Midbrain (tissue), 1 donor: ENCODE measurements around the gene ST7.
"Not testable (repeated sequence)": the region's sequence is repeated elsewhere in the genome, so short reads cannot be mapped to it uniquely, and the experiment has no call there.

Experiments
- DNase-seq: peaks from one replicate; lab custom pipeline; 2025; lab: John Stamatoyannopoulos, UW

The ST7 gene

DNA sequence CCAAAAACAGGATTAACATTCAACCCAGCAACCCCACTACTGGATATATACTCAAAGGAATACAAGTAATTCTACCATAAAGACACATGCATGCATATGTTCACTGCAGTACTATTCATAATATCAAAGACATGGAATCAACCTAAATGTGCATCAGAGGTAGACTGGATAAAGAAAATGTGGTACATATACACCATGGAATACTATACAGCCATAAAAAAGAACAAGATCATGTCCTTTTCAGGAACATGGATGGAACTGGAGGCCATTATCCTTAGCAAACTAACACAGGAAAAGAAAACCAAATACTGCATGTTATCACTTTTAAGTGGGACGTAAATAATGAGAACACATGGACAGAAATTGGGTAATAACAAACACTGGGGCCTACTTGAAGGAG is 77.5 kb downstream of the ST7 start:
- not testable (repeated sequence) for DNase-seq

DNA sequence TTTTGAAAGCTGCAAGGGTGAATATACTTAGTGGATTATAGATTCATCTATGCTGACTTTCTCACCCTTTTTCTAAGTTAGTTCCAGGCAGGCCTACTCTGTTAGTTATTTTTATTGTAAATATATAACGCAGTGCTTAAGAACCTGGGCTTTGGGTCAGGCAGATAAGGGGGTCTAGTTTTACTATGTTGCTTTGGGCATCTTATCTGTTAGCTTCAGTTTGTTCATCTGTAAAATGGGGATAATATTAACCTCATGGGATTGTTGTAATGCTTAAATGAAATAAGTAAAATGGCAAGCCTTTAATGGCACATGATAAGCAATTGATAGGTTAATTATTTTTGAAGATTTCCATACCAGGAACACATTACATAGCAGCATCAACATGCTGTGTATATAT is 79.5 kb downstream of the ST7 start:
- DNase-seq = no peak

DNA sequence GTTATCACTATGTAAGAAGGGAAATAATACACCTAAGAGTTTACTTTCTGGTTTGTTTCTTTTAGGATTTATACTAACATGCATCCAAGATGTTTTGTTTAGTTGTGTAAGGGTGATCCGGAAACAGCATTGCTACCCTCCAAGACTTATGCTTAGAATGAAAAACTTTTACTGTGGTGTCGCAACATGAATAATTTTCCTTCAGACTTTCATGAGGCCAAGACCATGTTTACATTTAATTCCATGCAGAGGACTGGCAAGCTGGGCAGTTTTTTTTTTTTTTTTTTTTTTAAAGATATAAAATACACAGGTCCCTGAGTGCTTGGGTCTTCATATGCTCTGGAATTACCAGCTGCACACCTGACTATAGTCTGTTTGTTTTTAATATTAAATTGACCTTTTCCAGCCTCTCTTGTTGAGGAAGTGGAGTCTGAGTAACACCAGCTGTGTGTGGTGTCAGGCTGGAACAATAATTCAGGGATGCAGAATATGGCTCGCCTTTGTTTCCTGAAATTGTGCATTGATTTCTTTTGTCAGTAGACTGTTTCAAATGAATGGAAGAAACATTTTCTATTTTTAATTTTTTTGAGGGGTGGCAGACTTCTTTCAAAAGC is 81.7 kb downstream of the ST7 start:
- no peak for DNase-seq

DNA sequence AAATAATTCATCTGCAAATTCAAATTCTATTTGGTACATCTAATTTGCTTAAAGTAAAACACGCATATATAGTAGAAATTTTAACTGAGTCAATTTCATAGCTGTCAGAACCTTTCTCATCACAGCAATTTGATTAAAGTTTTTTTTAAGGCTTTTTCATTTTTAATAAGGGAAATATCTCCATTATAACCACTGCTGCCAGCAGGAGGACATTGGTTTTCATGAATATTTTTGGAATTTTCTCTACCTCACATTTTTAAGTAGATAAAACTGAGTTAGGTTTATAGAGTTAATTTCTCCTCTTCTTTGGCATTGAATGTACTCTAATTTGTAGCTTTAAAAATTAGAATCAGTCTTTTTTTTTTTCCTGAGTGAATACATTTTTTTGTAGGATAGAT is 82.2 kb downstream of the ST7 start:
- no peak for DNase-seq

DNA sequence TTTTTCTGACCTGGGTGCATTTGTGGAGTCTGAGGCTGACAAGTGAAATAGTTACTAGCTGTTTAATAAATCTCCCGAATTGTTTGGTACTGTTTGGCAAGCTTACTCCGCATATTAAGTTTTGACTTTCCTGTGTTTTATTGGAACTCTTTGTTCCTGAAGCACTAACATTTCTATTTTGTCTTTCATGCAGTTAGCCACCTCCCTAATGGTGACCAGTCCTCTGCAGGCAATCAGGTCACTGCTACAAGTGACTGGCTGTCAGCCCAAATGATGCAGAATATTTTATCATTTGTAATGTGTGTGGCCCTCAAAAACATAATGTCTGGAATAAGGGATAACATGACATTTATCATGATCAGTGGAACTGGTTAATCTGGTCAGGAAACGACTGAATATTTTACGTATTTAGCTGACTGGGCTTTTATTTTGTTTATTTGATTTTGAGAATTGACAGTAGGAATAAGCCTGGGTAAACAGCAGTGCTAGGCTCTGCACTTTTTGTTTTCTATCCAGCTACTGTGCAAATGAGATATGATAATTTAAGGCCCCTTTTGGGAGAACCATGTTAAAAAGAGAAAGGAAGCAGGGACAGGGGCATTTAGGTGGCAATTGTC is 82.9 kb downstream of the ST7 start:
- DNase-seq = no peak

DNA sequence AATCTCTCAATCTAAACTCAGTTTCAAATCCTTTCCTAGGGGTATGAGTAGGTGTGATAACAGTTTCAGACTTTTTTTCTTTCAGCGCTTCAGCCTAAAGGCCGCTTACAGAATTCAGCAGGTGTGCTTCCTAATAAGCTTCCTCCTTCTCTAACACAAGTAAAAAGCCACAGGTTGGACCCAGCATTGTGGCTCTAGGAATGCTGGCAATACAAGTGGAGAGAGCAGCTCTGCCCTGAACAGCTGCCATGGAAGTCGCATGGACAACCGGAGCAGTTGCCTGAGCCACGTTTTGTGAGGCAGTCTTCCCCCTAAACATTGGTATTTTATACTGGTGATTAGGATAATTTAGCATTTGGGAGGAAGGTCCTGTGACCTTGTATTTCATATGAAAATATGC is 83.5 kb downstream of the ST7 start:
- DNase-seq = no peak

DNA sequence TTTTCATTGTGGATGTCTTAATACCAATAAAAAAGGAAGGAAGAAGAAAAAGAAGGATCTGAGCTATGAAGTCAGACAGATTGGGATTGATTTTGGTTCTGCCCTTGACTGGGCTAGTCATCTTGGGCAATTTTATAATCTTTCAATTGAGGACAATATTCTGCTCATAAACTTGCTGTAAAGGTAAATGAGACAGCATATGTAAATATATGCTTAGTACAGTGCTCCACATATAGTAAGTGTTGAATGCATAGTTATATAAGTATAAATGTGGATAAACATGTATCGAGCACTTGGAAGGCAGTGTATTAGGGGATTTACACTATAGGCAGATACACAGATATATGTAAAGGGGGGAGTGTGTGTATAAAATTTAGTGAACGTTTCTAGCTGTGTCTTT is 85.1 kb downstream of the ST7 start:
- DNase-seq = no peak

DNA sequence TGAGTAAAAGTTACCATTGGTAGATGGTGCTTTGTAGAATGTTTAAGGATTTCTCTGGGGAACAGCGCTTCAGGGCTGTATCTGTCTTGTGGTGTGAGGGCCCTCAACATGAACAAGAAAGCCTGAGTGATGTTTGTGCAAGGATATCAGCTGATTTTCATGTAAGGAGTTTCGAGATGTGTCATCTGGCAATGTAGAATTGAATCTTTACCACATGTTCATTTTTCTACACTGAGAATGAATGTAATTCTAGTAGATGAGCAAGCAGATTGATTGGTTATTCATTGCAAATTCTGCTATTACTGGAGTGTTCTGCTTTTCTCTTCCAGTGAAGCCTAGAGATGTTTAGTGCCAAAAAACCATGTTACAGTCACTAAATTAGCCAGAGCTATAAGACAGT is 87.7 kb downstream of the ST7 start:
- no peak for DNase-seq

DNA sequence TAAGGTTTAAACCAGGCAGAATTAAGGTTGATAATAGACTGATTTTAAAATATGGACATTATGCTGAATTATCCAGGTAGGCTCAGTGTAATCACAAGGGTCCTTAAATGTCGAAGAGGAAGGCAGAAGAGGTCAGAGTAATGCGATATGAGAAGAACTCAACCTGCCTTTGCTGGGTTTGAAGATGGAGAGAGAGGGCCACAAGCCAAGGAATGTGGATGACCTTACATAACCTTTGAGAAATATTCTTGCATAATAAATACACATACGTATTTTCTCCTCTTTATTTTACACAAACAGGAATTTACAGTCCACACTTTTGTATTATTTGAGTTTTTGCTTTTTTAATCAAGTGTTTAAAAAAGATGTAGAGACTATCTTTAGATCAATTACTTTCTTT is 88.5 kb downstream of the ST7 start:
- no peak for DNase-seq

DNA sequence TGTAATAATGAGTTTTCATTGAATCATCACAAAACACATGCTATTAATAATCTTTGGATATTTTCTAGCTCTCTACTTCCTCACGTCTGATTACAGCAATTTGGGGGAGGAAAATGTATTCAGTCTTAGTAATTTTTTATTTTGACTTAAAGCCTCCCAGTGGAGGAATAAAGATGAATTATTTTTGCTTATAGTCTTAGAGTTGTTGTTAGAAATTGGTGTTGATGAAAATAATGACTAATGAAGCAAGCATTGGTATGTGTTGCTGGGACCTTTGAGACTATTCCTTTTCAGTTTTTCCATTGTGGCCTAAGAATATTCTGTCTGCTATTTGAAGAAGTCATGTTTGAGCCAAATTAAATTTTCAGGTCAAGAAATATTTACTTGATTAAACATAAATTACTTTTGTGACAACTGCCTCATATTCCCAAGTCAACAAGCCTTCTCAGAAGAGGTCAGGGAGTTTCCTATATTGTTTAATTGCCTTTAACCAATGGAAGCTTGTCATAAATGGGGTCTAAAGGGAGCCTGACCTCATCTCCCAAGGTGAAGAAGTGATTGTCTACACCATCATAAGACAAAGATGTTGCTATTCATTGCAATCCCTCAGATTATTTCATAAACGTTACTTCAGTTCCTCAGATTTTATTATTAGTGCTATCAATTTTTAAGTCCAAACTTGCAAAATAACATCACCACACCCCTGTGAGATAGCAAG is 90.0 kb downstream of the ST7 start:
- no peak for DNase-seq

DNA sequence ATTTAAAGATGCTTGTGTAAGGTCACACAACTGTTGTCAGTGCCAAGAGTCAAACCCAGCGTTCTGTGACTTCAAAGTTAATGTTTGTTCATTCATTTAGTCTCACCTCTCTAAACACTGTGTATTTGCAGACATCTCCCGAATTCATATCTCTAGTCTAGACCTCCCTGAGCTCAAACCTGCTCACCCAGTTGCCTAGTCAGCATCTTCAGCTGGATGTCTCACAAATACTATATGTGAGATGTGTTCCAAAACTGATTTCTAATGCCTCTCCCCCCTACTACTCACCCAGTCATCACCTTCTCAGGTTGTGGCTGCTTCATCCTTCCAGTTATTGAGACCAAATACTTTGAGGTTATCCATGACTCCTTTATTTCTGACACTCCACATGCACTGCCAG is 91.4 kb downstream of the ST7 start:
- no peak for DNase-seq

DNA sequence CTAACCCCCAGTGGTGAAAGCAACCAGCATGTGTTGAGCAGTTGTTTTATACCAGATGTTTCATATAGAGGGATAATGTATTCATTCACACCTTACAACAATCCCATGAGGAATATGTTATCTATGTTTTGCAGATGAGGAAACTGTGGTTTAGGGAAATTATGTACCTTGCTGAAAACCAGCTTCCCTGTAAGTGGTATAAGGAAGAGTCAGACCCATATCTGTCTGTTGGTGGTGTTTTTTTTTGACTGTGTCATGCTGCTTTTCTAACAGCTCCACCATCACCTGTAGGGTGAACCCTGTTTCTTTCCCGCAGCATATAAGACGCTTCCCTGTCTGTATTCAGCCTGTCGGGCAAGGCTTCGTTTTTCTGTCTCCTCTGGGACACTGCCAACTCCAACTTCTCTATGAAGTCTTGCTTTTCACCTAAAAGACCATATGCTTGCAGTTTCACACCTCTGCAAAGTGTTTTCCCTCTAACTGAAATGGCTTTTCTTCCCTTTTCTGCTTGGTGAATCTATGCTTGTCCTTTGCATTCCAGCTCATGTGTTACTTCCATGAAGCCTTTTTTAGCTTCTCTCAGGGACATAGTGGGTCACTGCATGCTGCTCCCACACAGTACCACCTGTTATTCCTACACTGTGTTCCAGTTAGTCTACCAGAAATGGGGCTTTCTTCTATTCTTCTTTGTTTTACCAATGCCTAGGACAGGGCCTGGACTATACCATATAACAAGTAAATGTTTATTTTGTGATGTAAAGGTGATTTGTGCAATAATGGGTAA is 92.8 kb downstream of the ST7 start:
- no peak for DNase-seq

DNA sequence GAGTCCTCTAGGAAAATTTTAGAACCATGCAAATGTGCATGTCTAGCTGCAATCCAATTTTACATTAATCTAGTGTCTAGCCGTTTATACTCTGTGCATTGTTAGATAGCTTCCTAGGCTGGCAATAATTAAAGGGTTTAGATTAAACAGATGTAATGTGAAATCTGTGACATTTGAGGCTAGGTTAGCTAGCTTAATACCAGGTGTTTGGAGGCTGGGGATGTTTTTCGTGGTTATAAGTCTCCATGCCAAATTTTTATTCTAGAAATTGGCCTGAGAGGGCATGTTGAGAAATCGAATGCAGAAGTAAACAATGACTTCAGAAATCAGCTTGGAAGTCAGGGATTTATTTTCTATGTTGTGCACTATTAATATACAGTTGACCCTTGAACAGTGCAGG is 94.2 kb downstream of the ST7 start:
- DNase-seq = no peak

DNA sequence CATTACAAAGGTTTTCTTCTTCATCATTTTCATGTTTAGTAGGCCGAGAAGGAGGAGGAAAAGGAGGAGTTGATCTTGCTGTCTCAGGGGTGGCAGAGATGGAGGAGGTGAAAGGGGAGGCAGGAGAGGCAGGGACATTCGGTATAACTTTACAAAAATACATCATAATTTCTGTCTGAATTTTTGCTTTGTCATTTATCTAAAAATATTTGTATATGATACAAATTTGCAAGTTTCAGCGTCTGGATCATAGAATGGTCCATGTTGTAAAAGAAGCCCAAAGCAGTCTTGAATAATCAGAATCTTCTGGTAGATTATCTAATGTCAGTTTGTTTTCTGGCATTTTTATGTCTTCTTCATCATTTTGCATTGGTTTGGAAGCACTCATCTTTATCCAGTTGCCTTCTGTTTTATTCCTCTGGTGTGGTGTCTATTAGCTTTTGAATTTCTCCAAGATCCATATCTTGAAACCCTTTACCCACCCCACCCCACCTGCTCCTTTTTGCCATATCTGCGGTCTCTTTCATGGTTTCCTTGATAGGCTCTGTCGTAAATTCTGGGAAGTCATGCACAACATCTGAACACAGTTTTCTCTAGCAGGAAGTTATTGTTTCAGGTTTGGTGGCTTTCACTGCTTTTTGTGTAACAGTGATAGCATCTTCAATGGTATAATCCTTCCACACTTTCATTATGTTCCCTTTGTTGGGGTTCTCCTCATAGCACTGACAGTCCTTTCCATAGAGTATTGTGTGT is 95.0 kb downstream of the ST7 start:
- DNase-seq = no peak

DNA sequence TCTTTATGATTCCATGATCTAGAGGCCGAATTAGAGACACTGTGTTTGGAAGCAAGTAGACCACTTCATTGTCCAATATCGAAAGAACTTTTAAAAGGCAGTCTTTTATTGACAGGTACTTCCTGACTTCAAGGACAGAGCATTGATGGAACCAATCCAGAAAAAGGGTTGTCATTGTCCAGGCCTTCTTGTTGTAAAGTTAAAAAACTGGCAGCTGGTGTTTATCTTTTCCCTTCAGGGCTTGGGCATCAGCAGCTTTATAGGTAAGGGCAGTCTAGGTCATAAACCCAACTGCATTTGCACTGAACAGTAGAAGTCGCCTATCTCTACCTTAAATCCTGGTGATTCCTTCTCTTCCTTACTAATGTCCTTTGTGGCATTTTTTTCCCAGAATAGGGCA is 95.6 kb downstream of the ST7 start:
- DNase-seq = no peak

DNA sequence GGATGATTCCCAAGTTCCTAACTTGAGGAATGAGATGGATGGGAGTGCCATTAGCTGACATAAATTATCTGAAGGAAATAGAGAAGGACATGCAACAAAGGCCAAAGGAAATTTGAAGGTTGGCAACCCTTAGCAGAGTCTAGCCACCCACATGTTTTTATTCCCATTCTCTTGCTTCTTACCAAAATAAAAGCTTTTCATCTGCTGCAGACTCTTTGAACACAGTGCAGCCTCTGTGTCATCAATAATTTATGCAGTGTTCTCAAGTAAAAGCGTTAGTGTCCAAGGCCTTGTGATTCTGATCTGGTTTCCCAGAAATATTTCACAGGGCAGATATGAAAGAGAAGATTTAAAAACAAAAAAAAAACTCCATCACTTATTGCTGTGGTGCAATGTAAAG is 98.5 kb downstream of the ST7 start:
- DNase-seq = peak; percentile 61

DNA sequence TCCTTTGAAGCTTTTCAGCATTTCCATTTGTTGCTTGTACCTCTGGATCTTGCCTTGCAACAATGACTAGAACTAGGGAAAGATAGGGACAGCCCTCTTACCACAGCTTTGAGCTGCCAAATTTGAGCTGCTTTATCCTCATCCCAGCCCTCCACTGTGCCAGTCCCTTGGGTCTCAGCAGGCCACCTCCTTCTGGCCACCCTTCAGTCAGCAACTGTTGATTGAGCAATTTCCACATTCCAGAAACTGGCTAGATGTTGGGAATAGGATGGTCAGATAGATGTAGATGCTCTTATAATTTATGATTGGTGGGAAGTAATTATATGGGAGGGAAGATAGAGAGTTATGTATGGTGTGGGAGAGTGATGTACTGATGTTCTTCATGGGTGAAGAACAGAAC is 100.1 kb downstream of the ST7 start:
- DNase-seq = no peak

DNA sequence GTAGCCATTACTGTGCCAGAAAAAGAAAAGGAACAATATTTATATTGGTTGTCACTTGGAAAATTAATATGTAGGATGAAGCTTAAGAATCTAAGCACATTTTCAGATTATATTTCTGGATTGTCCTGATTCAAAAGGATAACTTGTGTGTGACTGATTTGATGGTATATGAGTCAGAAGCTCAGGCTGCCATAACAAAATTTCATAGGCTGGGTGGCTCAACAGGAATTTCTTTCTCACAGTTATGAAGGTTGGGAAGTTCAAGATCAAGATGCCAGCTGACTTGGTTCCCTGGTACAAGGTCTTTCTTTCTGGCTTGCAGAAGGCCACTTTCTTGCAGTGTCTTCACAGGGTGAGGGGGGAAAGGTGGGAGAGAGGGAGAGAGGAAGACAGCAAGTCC is 108.5 kb downstream of the ST7 start:
- DNase-seq = no peak

DNA sequence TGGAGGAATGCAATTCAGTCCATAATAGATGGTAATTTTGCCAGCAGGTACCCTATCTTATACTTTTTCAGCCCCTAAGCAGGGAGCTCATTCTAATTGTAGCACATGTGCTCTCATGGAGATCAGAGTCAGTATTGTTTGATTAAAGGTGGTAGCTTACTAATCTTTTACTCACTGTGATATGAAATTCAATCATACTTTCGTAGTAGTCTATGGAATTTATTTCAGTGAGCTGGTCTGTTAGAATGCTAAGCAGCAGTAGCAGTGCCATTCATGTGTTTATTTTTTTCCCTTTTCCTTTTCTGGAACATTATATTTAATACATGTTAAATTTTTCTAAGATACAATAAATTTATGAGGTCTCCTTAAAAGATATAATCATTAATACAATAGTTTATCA is 109.0 kb downstream of the ST7 start:
- no peak for DNase-seq

DNA sequence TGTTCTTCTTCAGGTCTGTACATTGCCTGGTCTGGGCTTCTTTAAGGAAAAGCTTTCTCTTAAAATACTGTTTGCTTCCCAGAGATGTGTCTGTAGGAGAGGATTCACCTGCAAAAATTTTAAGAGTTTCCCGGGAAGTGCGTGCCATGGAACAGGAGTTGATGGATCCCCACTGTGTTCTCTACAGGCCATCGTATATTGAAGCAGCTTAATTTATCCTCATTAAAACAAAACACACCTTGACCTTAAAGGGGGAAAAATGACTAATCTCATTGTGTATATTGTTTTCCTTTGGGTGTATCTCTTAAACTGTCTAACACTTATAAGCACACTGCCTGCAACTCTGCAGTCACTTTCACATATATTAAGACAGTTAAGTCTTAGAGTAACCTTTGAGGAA is 111.4 kb downstream of the ST7 start:
- no peak for DNase-seq

DNA sequence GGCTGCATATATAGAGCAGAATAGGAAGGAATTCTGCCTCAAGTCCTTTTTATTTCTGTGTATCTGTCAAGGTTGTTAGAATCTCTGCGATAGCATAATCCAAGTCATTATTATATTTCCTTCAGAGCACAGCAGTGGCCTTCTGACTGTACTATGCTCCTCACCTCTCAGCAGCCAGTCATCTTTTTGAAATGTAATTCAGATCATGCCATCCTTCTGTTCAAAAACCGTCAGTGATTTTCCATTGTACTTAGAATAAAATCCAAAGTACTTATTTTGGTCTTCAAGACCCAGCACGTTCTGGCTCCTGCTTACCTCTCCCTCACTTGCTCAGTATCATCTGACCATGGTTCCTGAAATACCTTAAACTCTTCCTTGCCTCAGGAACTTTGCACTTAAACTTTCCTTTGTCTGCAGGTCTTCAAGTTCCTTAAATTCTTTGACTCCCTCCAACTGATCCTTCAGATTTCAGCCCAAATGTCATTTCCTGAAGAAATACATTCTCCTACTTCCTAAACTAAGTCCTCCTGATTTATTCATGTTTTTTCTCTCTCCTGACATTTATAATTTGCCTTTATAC is 112.4 kb downstream of the ST7 start:
- DNase-seq = no peak

DNA sequence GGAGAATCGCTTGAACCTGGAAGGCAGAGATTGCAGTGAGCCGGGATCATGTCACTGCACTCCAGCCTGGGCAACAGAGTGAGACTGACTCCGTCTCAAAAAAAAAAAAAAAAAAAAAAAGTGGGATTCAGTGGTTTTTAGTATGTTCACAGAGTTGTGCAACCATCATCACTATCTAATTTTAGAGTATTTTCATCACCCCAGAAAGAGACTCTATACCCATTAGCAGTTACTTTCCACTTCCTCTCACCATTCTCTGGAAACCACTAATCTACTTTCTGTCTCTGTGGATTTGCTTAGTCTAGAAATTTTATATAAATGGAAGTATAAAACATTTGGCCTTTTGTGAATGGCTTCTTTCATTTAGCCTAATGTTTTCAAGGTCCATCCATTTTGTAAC is 113.4 kb downstream of the ST7 start:
- DNase-seq = no peak
